GM19193 (cell line): ENCODE results near the gene PYGL.

Source experiments
- POLR2A ChIP-seq: IDR thresholded peaks from 4 replicates; pipeline ENCODE4 v1.6.1; 2011; ENCODE audit not compliant: insufficient read depth, insufficient read length; ENCODE audit errors: extremely low read depth

PYGL gene

GRCh38 chr14:50943943-50944646 is at the start of gene PYGL:
Gene PYGL (minus strand): TSS chr14:50944483. CDS start chr14:50944403, 80 bp downstream.
- TF ChIP-seq POLR2A, result no peak

DNA sequence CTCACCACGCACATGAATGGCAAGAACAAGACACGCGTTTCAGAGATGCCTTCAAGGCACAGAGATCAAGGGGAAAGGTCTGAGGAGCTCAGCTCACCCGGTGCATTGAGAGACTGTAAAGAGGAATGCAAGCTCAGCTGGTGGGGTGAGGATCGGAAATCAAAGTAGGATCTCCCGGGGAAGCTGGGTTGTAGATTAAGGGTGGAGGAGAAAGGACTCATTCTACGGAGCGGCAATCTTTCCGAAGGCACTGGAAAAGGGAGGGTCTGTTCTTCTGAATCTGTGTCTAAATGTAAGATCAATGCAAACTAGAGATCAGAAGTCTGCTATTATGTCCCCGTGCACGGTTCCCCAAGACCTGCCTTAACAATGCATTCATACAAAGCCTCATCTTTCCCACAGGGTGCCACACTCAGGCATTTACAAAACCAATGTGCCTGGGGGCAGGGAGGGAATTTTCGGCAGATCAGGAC is 41.6 kb upstream of the PYGL start:
- TF ChIP-seq POLR2A, result no peak

- TF ChIP-seq POLR2A, result no peak
Measured at GRCh38 chr14:50985124-50985858, 41.0 kb upstream of the PYGL start.

- no peak for TF ChIP-seq POLR2A
Measured at GRCh38 chr14:50984036-50984710, 39.9 kb upstream of the PYGL start.

DNA sequence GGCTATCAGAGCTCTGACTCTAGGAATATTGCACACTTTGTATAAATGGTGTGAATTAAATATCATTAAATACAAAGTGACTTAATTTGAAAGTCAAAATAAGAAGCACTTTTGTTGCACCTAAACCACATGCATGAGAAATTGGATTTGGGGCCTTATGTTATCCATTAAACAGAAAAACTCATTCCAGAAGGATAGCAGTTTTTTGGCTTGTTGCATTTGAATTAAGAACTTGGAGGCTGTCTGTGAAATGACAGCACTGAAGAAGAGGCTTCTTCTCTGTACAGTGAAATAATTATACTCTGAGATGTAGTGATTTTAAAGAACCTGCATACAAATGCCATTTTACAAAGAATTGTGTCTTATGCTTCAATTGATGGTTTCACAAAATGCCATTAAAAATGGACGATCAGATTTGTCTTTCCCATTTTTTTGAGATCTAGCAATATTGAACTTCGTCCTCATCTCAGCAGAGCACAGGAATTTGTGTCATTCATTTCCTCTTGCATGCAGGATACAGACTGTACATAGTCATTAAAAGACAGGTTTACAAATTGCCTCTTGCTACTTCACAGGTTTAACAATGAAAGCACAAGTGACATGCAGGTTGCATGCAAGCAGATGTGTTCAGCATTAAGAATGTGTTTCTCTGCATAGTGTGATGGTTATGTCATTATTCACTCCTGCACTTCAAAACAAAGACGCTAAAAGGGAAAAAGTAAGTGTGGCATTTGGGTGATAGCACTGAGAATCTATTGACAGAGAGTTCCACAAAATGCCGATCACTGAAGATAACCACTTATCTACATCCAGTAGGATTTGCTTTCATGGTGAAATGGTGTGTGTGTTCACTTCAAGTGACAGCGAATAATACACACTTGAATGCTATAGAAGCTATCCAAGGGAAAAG is 35.9 kb upstream of the PYGL start:
- TF ChIP-seq POLR2A, result no peak

GRCh38 chr14:50978888-50979287 is 34.6 kb upstream of the PYGL start:
- no peak for TF ChIP-seq POLR2A

- no peak for TF ChIP-seq POLR2A
Measured at GRCh38 chr14:50978529-50978871, 34.2 kb upstream of the PYGL start.

GRCh38 chr14:50977863-50978528 is 33.7 kb upstream of the PYGL start:
- no peak for TF ChIP-seq POLR2A

GRCh38 chr14:50974118-50974517 is 29.8 kb upstream of the PYGL start:
- no peak for TF ChIP-seq POLR2A

- TF ChIP-seq POLR2A, result no peak
Measured at GRCh38 chr14:50972734-50973133, 28.5 kb upstream of the PYGL start.

GRCh38 chr14:50970886-50971781 is 26.9 kb upstream of the PYGL start:
- no peak for TF ChIP-seq POLR2A

DNA sequence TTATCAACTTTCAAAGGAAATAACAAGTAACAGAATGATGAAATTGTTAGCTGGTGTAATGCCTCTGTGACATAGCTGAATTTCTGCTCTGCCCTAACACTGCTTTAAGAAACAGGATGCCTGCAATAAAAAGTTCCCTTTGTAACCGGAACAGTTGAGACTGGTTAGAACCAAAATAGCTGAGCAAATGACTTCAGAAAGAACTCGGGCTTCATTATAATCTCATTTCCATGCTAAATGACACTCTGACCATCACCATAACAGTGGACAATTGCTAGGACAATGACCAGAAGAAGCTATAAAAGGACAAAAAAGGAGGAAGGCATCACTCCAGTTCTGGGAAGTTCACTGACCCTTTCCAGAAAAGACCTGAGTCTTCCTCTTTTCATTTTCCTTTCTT is 23.5 kb upstream of the PYGL start:
- no peak for TF ChIP-seq POLR2A

DNA sequence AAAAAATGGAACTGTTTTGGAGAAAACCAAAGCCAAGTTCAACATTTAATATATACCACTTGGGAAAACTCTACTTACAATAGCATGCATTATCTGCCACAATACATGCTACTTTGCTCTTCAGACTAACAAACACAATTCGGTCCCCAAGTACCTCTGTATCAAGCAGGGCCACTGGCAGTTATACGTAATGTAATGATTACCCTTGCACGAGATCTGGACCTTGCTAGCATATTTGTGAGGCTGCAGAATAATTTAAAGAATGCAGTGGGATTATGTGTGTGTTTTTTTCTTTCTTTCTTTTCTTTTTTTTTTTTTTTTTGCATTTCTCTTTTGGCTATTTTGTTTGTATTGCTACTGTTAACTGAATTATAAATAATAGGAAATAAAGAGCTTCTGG is 22.8 kb upstream of the PYGL start:
- no peak for TF ChIP-seq POLR2A
